A673 (cell line): ENCODE measurements around the gene IGLL5.

ENCODE experiments used
- CTCF ChIP-seq: fragments of 300-800, 200-600 bp; sonication (generic); conservative IDR thresholded peaks from 2 replicates; pipeline ENCODE4 v1.5.1; 2017; ENCODE audit warnings: low read depth, mild to moderate bottlenecking, antibody characterized with exemption, low read length, moderate library complexity, mixed read lengths
- EZH2 ChIP-seq: fragments of 200-600 bp; sonication (generic); IDR thresholded peaks from 2 replicates; pipeline ENCODE4 v1.6.1; 2017; ENCODE audit warnings: borderline replicate concordance, low read depth, mild to moderate bottlenecking, mixed read lengths, antibody characterized with exemption, low read length; ENCODE audit not compliant: poor library complexity, severe bottlenecking

GRCh38 chr22:22856364-22856763, 31.3 kb upstream of the IGLL5 start:
- TF ChIP-seq CTCF (no peak), EZH2 (no peak)
